Chondrocyte (in vitro differentiated cells): ENCODE measurements around the gene XAF1. TPM values are rescaled to one million over a fixed set of nuclear protein-coding genes. Genes with fewer than 3 reads are reported as not detected.

Experiments used
- DNase-seq: peaks from one replicate; pipeline ENCODE4 v3.0.0; 2021; ENCODE audit warnings: mixed read lengths, low spot score
- H3K27ac Mint-ChIP-seq: one replicate; pipeline ENCODE4 v1.8.0; 2021; ENCODE audit warnings: mild to moderate bottlenecking, moderate library complexity, mixed read lengths; ENCODE audit not compliant: unreplicated experiment
- H3K27me3 Mint-ChIP-seq: 2 replicates; pipeline ENCODE4 v1.8.0; 2021; ENCODE audit warnings: low read depth, mixed read lengths
- H3K36me3 Mint-ChIP-seq: 2 replicates; pipeline ENCODE4 v1.8.0; 2021; ENCODE audit warnings: low read depth, mixed read lengths
- H3K4me1 Mint-ChIP-seq: 2 replicates; pipeline ENCODE4 v1.8.0; 2021; ENCODE audit warnings: low read depth, mild to moderate bottlenecking, mixed read lengths
- H3K4me3 Mint-ChIP-seq: one replicate; pipeline ENCODE4 v1.8.0; 2021; ENCODE audit warnings: mild to moderate bottlenecking, moderate library complexity, mixed read lengths; ENCODE audit not compliant: unreplicated experiment
- H3K9me3 Mint-ChIP-seq: 2 replicates; pipeline ENCODE4 v1.8.0; 2021; ENCODE audit warnings: low read depth, mixed read lengths
- CTCF ChIP-seq: fragments of 200-600 bp; sonication (generic); IDR thresholded peaks from 2 replicates; pipeline ENCODE4 v1.5.0; 2021; ENCODE audit warnings: antibody characterized with exemption, mild to moderate bottlenecking, moderate library complexity
- total RNA-seq: library from RNA; stranded (reverse); gene quantifications from 3 replicates; pipeline ENCODE4 v1.2.1, GENCODE V29; 2021

The XAF1 gene
- total RNA-seq, 1 donor from 2014 or later, result 0.40 TPM

DNA sequence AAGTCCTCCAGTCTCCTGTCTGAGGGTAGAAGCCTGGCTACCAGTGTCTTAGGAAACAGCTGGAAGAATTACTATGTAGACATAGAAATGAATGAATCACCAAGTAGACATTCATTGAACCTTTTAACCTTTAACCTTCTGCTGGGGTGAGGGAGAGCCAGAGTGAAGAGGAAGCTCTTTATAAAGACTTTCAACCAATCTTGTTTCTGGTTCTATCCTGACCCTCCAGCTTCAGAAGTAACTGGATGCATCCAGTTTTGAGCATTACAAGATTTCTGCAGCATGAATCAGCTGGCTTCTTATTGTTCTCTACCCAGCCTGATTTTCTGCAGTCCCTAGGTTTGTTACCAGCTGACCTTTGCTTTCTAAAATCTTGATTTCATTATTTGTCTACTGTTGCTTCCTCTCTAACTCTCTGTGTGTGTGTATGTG, 67.2 kb downstream of the XAF1 start:
- no peak overlapping the region for H3K4me3 Mint-ChIP-seq
- H3K9me3 Mint-ChIP-seq, result peaks cover 9% of the 10 kb centered on the region
- no peak for TF ChIP-seq CTCF
- no peak overlapping the region for H3K27ac Mint-ChIP-seq
- H3K4me1 Mint-ChIP-seq, result no peaks in the 10 kb centered on the region
- no peaks in the 10 kb centered on the region for H3K36me3 Mint-ChIP-seq
- H3K27me3 Mint-ChIP-seq, result peaks cover 37% of the 10 kb centered on the region
- no peak for DNase-seq

Other genes with a start within 250 kb of the XAF1 start
- 5.3 to 5.7 TPM (median 5.5 TPM) in 3 replicates for gene PITPNM3, start 199.5 kb upstream of the XAF1 start, total RNA-seq
- gene KIAA0753, start 115.3 kb upstream of the XAF1 start, total RNA-seq, result 14.5 to 19.1 TPM (median 15.8 TPM) in 3 replicates
- 71.5 to 76.2 TPM (median 76.1 TPM) in 3 replicates for gene TXNDC17, start 115.0 kb upstream of the XAF1 start, total RNA-seq
- gene MED31, start 104.4 kb upstream of the XAF1 start, total RNA-seq, result 12.9 to 24.2 TPM (median 14.5 TPM) in 3 replicates
- 2.0 to 3.0 TPM (median 2.9 TPM) in 3 replicates for gene C17orf100, start 104.3 kb upstream of the XAF1 start, total RNA-seq
- gene SLC13A5, start 42.7 kb upstream of the XAF1 start, total RNA-seq, result 1.1 to 1.5 TPM in 2 of 3 replicates, not detected in the other
- gene FBXO39, start 20.2 kb downstream of the XAF1 start, total RNA-seq, result not detected in 3 replicates
- gene TEKT1, start 75.7 kb downstream of the XAF1 start, total RNA-seq, result not detected in 3 replicates
- gene ALOX12, start 240.0 kb downstream of the XAF1 start, total RNA-seq, result not detected in 3 replicates